Measurements from ENCODE around the gene TDRD9. TPM values are rescaled to one million over a fixed set of nuclear protein-coding genes. Genes with fewer than 3 reads are reported as not detected.

The TDRD9 gene
- total and polyA plus RNA-seq, 2 of the 4 experiments (the other 2 are of a cell fraction) = 0.07 to 0.18 TPM

DNA sequence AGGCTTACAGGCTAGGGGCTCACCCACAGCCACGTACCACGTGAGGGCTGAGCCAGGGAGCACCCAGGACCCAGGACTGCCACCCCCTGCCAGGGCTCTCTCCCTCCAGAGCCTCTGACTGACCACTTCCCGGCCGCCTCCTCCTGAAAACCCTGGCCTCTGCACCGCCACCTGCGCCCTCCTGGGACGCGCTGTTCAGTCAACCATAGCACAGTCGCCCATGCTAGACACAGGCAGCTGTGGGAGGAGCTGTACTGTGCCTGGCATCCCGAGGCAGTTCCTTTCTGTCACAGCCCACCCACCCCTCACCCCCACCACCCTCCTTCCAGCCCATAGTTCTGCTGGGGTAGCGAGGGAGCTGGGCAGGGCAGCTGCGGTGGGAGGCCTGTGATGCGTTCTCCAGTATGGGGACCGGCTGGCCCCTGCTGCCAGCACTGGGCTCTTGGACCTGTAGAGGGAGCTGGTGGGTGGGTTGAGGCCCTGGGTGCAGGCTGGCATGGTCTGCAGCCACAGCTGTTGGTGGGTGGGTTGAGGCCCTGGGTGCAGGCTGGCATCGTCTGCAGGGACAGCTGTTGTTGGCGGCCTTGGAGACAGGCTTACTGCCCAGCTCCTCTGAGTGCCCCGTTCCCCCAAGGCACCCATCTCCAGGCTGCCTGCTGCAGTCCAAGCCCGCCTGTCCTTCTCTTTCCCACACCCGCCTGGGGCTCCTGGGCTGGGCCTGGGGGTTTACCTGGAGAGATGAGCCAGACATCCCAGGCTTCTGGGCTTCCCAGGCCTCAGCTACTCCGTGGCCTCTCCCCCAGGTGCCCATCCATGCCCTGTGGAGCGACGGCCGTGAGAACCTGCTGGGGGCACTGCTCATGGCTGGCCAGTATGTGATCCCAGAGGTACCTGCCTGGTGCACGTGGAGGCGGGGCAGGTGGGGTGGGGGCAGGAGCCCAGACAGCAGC lies 168.8 kb downstream of the TDRD9 start:
- dilution Hi-C loops (cut with HindIII; ENCODE audit: low sequenced_read_pairs, unreplicated experiment) (no loop called here), intact Hi-C loops (cut with micrococcal nuclease) (no loop called here), in situ Hi-C loops (cut with MboI; ENCODE audit: low sequenced_read_pairs) (loop anchor here (25.0 kb wide), 2 partner anchors 465 to 540 kb away; no protein-coding TSS in a partner anchor)
- Histone ChIP-seq H3K9ac (ENCODE audit: low read depth, low read length) (no peak overlapping the region), H3K79me1 (ENCODE audit: low read depth in 1 of 2, low read length in 2 of 2) (no peaks in the 10 kb centered on the region), H2AK5ac (ENCODE audit: low read depth, low read length) (no peak overlapping the region), H3K9me1 (ENCODE audit: insufficient read depth, low read length) (no peaks in the 10 kb centered on the region), H4K91ac (ENCODE audit: insufficient read depth, low read depth, low read length) (no peak overlapping the region), H2AFZ (replicated peaks; ENCODE audit: low read length, poor library complexity) (no peak overlapping the region), H3K36me3 (ENCODE audit: control insufficient read depth, insufficient read depth, low read length) (no peaks in the 10 kb centered on the region), H3K4ac (ENCODE audit: low read depth, low read length) (no peak overlapping the region), H3K18ac (ENCODE audit: low read depth, low read length) (no peak overlapping the region), H2BK15ac (ENCODE audit: low read depth, low read length) (no peak overlapping the region), H2BK5ac (ENCODE audit: low read depth, low read length, poor library complexity, severe bottlenecking) (no peak overlapping the region), H2BK20ac (ENCODE audit: low read depth, low read length) (no peak overlapping the region), H3K56ac (ENCODE audit: extremely low read depth, insufficient read depth, low read length) (no peak overlapping the region), H3K4me3 (ENCODE audit: insufficient read depth, low read depth, low read length) (no peak overlapping the region), H2AK9ac (replicated peaks; ENCODE audit: low read depth, low read length, poor library complexity) (no peak overlapping the region), H4K5ac (ENCODE audit: low read depth, low read length) (no peak overlapping the region), H3K14ac (replicated peaks; ENCODE audit: low read depth, low read length) (no peak overlapping the region), H3K9me3 (ENCODE audit: control insufficient read depth, insufficient read depth, low read length) (no peaks in the 10 kb centered on the region), H3K27ac (ENCODE audit: insufficient read depth, low read length) (no peak overlapping the region), H3K4me1 (ENCODE audit: control insufficient read depth, insufficient read depth, low read length) (no peaks in the 10 kb centered on the region), H3K27me3 (ENCODE audit: control insufficient read depth, insufficient read depth, low read length) (no peaks in the 10 kb centered on the region), H3K23ac (ENCODE audit: low read depth, low read length) (no peak overlapping the region), H2BK120ac (ENCODE audit: low read depth, low read length) (no peak overlapping the region), H4K20me1 (ENCODE audit: insufficient read depth, low read length) (no peaks in the 10 kb centered on the region), H3K4me2 (ENCODE audit: low read depth, low read length) (no peak overlapping the region), H4K8ac (ENCODE audit: low read depth in 2 of 2, low read length in 2 of 2) (no peak overlapping the region)
- TF ChIP-seq RCOR1 (IDR thresholded peaks at IDR 0.05; ENCODE audit: insufficient replicate concordance, low read length) = no peak
- TF ChIP-seq, protein P1, sequence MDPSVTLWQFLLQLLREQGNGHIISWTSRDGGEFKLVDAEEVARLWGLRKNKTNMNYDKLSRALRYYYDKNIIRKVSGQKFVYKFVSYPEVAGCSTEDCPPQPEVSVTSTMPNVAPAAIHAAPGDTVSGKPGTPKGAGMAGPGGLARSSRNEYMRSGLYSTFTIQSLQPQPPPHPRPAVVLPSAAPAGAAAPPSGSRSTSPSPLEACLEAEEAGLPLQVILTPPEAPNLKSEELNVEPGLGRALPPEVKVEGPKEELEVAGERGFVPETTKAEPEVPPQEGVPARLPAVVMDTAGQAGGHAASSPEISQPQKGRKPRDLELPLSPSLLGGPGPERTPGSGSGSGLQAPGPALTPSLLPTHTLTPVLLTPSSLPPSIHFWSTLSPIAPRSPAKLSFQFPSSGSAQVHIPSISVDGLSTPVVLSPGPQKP (IDR thresholded peaks at IDR 0.05; ENCODE audit: borderline replicate concordance, low read depth, low read length) = no peak
- no peak for TF ChIP-seq CEBPB (IDR thresholded peaks at IDR 0.05; ENCODE audit: low read depth, low read length)
- TF ChIP-seq CHD1 (IDR thresholded peaks at IDR 0.05; ENCODE audit: low read depth, low read length) = no peak
- TF ChIP-seq BHLHE40 (IDR thresholded peaks at IDR 0.05; ENCODE audit: low read depth, low read length) = no peak
- TF ChIP-seq SMC3 (IDR thresholded peaks at IDR 0.05; ENCODE audit: low read depth, low read length) = no peak
- TF ChIP-seq MAFK (IDR thresholded peaks at IDR 0.05; ENCODE audit: low read depth, low read length) = no peak
- no peak for TF ChIP-seq POLR2A (IDR thresholded peaks at IDR 0.05; ENCODE audit: low read depth, low read length)
- TF ChIP-seq MAZ (IDR thresholded peaks at IDR 0.05; ENCODE audit: borderline replicate concordance, low read depth, low read length) = no peak
- TF ChIP-seq FOS (IDR thresholded peaks at IDR 0.05; ENCODE audit: low read depth, low read length) = no peak
- no peak for TF ChIP-seq RAD21 (IDR thresholded peaks at IDR 0.05; ENCODE audit: low read length)
- TF ChIP-seq, protein P2, sequence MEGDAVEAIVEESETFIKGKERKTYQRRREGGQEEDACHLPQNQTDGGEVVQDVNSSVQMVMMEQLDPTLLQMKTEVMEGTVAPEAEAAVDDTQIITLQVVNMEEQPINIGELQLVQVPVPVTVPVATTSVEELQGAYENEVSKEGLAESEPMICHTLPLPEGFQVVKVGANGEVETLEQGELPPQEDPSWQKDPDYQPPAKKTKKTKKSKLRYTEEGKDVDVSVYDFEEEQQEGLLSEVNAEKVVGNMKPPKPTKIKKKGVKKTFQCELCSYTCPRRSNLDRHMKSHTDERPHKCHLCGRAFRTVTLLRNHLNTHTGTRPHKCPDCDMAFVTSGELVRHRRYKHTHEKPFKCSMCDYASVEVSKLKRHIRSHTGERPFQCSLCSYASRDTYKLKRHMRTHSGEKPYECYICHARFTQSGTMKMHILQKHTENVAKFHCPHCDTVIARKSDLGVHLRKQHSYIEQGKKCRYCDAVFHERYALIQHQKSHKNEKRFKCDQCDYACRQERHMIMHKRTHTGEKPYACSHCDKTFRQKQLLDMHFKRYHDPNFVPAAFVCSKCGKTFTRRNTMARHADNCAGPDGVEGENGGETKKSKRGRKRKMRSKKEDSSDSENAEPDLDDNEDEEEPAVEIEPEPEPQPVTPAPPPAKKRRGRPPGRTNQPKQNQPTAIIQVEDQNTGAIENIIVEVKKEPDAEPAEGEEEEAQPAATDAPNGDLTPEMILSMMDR (conservative IDR thresholded peaks at IDR 0.05; ENCODE audit: low read depth, low read length) = no peak
- ATAC-seq (ENCODE audit: low read depth) = no peak
- WGBS, 2 experiments (ENCODE audit: extremely low coverage in 2 of 2, insufficient read length in 1 of 2) = 65% methylated on average over 6 of the region's 25 CpGs; no CpG with 5 or more reads in 1 of the 2 experiments
- ChIA-PET POLR2A (ENCODE audit: unreplicated experiment) (no interaction called here), CTCF (interaction anchor here (0.5 kb wide), 1 partner anchor 523 kb away, joined by 3 read pairs; no protein-coding TSS in a partner anchor)
- BruUV-seq (replicated peaks) = no TSS peak
- no peak for DNase-seq

Data from IMR-90 (cell line).